Measurements from ENCODE around the gene LRIT1.

The LRIT1 gene

DNA sequence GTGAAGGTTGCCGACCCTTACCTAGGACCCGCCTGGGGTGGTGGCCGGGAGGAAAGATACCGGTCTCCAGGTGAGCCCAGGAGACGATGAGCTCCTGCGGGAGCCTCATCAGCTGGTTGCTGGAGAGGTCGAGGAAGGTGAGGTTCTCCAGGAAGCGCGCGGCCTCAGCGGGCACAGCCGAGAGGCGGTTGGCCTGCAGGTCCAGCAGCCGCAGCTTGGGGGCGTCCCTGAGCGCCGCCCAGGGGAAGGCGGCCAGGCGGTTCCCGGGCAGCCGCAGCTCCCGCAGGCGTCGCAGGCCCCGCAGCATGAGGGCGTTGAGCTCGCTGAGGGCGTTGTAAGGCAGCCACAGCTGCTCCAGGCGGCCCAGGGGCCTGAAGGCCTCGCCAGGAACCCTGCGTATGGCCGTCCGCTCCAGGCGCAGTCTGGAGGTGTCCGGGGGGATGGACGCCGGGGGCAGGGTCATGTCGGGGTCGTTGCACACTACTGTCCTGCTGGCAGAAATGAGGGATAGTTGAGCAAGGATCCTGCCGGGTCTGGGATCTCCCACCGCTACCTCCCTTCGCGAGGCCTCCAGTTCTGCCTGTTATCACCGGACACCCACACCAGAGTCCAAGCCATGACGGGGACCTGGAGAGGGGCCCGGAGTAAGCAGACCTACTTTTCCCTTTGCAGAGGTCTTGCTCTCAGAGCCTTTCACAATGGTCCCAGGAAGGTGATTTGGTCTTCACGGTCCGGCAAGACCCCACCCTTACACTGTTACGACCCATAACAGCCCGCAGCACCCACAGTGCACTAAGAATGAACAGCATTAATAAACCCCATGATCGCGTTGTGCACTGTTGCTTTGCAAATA is 3.9 kb downstream of the LRIT1 start:
- Histone ChIP-seq H3K36me3 (ENCODE audit: insufficient read depth, low read length) (no peaks in the 10 kb centered on the region), H2AFZ (ENCODE audit: low read depth, low read length) (no peak overlapping the region), H3K4me1 (ENCODE audit: insufficient read depth, low read length) (no peaks in the 10 kb centered on the region), H3K9me3 (ENCODE audit: low read length) (peaks cover 4% of the 10 kb centered on the region), H3K4me3 (ENCODE audit: low read length) (no peak overlapping the region), H3K27me3 (ENCODE audit: insufficient read depth, low read length) (no peaks in the 10 kb centered on the region)

DNA sequence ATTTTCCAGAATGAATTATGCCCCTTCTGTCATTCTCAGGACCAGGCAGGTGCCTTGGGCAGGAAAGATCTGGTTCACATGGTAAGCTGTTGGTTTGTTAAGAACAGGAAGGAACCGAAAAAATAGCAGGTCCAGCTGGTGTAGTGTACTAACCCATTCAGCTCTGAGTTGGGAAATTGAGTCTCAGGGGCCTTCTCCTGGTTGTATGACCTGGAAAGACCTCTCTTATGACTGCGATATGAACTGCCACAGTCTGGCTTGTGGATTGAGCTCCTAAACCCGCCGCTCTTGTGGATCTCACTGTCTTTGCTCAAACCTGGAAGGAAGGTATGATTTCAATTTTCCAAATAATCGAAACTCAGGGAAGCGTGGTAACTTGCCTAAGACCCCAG is 4.5 kb downstream of the LRIT1 start:
- no peak overlapping the region for H2AFZ ChIP-seq (ENCODE audit: low read depth, low read length)
- H3K27me3 ChIP-seq (ENCODE audit: insufficient read depth, low read length): no peaks in the 10 kb centered on the region

DNA sequence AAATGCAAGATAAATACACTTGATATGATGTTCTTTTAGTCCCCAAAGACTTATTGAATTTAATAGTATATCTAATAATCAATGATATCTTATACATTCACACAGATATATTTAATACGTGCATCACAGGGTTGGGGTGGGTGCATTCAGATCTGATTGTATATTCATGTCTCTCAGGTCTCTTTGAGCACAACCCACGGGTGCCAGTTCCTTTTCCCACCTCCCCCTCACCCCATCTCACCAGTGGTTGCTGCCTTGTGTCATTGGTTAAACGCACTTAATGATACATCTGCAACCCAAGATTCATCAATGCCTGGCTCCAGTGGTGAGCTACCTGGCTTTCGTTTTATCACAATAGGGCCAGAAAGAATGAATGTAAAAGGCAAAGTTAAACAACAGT is 6.2 kb downstream of the LRIT1 start:
- H3K27me3 ChIP-seq (ENCODE audit: insufficient read depth, low read length): no peaks in the 10 kb centered on the region
- H3K4me3 ChIP-seq (ENCODE audit: low read length): no peak overlapping the region
- no peaks in the 10 kb centered on the region for H3K36me3 ChIP-seq (ENCODE audit: insufficient read depth, low read length)
- peaks cover 4% of the 10 kb centered on the region for H3K9me3 ChIP-seq (ENCODE audit: low read length)
- H2AFZ ChIP-seq (ENCODE audit: low read depth, low read length): no peak overlapping the region
- H3K4me1 ChIP-seq (ENCODE audit: insufficient read depth, low read length): no peaks in the 10 kb centered on the region

More for the DNA sequence above, 4.5 kb downstream of the LRIT1 start:
- Histone ChIP-seq H3K4me1 (ENCODE audit: insufficient read depth, low read length) (no peaks in the 10 kb centered on the region), H3K4me3 (ENCODE audit: low read length) (no peak overlapping the region), H3K36me3 (ENCODE audit: insufficient read depth, low read length) (no peaks in the 10 kb centered on the region), H3K9me3 (ENCODE audit: low read length) (peaks cover 4% of the 10 kb centered on the region)

DNA sequence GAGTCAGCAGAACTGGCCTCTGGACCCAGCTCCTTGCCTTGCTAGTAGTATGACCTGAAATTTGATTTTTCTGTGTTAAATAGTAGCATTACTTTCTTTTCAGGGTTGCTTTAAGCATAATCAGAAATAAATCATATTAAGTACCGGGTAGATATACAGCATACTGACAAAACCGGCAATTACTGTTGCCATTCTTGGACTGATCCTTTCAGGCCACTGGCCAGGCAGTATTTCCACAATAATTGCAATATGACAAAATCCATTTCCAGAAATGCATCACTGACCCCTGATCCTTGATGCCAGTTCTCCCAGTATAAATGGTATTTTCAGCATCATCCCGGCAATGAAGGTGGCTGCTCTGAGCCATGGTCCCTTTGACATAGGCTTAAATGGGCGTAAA is 6.9 kb downstream of the LRIT1 start:
- Histone ChIP-seq H3K4me3 (ENCODE audit: low read length) (no peak overlapping the region), H3K4me1 (ENCODE audit: insufficient read depth, low read length) (no peaks in the 10 kb centered on the region), H3K9me3 (ENCODE audit: low read length) (peaks cover 4% of the 10 kb centered on the region), H3K36me3 (ENCODE audit: insufficient read depth, low read length) (no peaks in the 10 kb centered on the region), H3K27me3 (ENCODE audit: insufficient read depth, low read length) (no peaks in the 10 kb centered on the region), H2AFZ (ENCODE audit: low read depth, low read length) (no peak overlapping the region)

DNA sequence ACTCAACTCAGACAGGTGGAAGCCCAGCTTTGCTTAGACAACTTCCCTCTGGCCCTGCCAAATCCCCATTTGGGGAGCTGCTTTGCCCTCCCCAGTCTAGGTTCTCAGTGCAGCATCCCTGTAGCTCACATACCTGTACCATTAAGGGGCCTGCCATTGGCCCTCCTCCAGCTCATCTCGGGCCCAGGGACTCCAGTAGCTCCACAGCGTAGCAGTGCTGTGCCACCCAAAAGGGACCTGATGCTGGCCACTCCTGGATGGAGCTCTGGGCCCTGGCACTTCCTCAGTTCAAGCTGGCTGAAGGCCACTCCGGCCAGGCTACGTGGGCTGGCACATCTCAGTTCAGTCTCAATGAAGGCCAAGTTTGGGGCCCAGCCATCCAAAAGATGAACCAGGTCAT is 7.4 kb downstream of the LRIT1 start:
- Histone ChIP-seq H3K9me3 (ENCODE audit: low read length) (peaks cover 4% of the 10 kb centered on the region), H3K27me3 (ENCODE audit: insufficient read depth, low read length) (no peaks in the 10 kb centered on the region), H2AFZ (ENCODE audit: low read depth, low read length) (no peak overlapping the region), H3K36me3 (ENCODE audit: insufficient read depth, low read length) (no peaks in the 10 kb centered on the region), H3K4me1 (ENCODE audit: insufficient read depth, low read length) (no peaks in the 10 kb centered on the region), H3K4me3 (ENCODE audit: low read length) (no peak overlapping the region)

DNA sequence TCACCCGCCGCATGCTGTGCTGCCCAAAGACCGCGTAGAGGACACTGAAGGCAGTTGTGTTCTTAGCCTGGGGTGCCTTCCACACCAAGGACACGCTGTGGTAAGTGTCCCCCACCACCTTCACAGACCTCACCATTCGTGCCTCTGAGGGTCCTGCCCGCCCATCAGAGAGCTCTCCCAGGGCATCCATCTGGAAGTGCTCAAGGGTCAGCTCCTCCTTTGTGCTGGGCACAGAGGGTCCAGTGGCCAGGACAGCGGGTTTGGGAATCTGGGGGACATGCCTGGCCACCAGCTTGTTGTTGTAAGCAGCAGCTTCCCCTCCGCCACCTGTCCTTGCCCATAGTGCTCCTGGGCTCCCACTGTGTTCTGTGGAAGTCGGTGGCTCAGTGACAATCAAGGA is 9.0 kb downstream of the LRIT1 start:
- Histone ChIP-seq H3K27me3 (ENCODE audit: insufficient read depth, low read length) (no peaks in the 10 kb centered on the region), H3K4me1 (ENCODE audit: insufficient read depth, low read length) (no peaks in the 10 kb centered on the region), H3K4me3 (ENCODE audit: low read length) (no peak overlapping the region), H3K36me3 (ENCODE audit: insufficient read depth, low read length) (no peaks in the 10 kb centered on the region), H3K9me3 (ENCODE audit: low read length) (peaks cover under 1% of the 10 kb centered on the region), H2AFZ (ENCODE audit: low read depth, low read length) (no peak overlapping the region)

DNA sequence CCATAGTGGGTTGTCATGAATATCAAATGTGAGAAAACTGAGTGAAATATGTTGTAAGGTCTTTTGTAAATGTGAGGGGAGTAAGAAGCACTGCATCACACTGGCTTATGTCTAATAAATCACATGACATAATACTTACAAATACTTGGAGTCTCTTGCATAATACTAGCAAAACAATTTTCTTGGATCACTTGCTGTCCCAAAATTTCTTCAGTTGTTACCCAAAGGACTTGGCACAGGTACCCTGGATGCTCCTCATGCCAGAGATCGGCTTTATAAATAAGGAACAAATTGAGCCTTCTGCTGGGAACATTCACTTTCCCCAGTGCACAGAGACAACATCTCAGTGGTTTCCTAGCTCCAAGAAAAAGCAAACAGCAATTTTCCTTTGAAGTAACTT is 11.0 kb downstream of the LRIT1 start:
- H3K4me3 ChIP-seq (ENCODE audit: low read length): no peak overlapping the region
- H2AFZ ChIP-seq (ENCODE audit: low read depth, low read length): no peak overlapping the region
- H3K9me3 ChIP-seq (ENCODE audit: low read length): no peaks in the 10 kb centered on the region
- H3K27me3 ChIP-seq (ENCODE audit: insufficient read depth, low read length): peaks cover 3% of the 10 kb centered on the region
- no peaks in the 10 kb centered on the region for H3K36me3 ChIP-seq (ENCODE audit: insufficient read depth, low read length)
- H3K4me1 ChIP-seq (ENCODE audit: insufficient read depth, low read length): no peaks in the 10 kb centered on the region

DNA sequence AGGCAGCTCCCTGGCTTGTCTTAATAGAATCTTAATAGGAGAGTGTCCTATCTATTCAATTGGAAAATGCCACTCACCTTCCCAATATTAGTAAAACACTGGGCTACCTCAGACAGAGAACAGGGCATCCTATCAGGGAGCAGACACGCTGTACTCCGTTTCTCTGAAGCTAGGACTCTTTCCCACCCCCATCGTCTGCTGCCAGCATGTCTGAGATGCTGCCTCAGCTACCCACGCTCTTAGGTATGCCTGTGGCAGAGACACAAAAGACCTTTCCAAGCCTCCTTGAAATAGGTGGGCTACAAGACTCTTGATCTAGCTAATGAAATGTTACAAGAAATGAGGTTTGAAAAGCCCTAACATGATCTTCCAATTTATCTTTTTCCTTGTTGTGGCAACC is 13.5 kb downstream of the LRIT1 start:
- H3K36me3 ChIP-seq (ENCODE audit: insufficient read depth, low read length): no peaks in the 10 kb centered on the region
- no peak overlapping the region for H3K4me3 ChIP-seq (ENCODE audit: low read length)
- no peaks in the 10 kb centered on the region for H3K9me3 ChIP-seq (ENCODE audit: low read length)
- H2AFZ ChIP-seq (ENCODE audit: low read depth, low read length): no peak overlapping the region
- peaks cover 3% of the 10 kb centered on the region for H3K27me3 ChIP-seq (ENCODE audit: insufficient read depth, low read length)
- H3K4me1 ChIP-seq (ENCODE audit: insufficient read depth, low read length): no peaks in the 10 kb centered on the region

DNA sequence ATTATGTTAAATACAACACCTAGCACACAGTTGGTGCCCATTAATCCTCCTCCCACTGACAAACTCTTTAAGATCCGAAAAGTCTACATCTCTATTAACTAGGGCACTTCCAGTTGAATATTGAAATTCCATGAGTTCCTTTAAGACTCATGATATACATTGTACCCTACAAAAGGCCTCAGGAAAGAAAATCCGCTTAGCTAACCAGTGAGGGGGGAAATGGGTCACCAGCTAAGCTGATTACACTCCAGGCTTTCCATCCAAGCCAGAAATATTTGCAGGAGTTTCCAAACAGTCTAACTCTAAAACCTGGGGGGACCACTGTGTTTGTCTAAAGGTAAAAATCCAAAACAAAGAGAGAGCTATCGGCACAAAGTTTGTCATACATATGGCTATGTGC is 14.7 kb downstream of the LRIT1 start:
- H3K27me3 ChIP-seq (ENCODE audit: insufficient read depth, low read length): peaks cover 3% of the 10 kb centered on the region
- no peaks in the 10 kb centered on the region for H3K4me1 ChIP-seq (ENCODE audit: insufficient read depth, low read length)
- H3K4me3 ChIP-seq (ENCODE audit: low read length): no peak overlapping the region
- no peak overlapping the region for H2AFZ ChIP-seq (ENCODE audit: low read depth, low read length)
- H3K36me3 ChIP-seq (ENCODE audit: insufficient read depth, low read length): no peaks in the 10 kb centered on the region
- no peaks in the 10 kb centered on the region for H3K9me3 ChIP-seq (ENCODE audit: low read length)

DNA sequence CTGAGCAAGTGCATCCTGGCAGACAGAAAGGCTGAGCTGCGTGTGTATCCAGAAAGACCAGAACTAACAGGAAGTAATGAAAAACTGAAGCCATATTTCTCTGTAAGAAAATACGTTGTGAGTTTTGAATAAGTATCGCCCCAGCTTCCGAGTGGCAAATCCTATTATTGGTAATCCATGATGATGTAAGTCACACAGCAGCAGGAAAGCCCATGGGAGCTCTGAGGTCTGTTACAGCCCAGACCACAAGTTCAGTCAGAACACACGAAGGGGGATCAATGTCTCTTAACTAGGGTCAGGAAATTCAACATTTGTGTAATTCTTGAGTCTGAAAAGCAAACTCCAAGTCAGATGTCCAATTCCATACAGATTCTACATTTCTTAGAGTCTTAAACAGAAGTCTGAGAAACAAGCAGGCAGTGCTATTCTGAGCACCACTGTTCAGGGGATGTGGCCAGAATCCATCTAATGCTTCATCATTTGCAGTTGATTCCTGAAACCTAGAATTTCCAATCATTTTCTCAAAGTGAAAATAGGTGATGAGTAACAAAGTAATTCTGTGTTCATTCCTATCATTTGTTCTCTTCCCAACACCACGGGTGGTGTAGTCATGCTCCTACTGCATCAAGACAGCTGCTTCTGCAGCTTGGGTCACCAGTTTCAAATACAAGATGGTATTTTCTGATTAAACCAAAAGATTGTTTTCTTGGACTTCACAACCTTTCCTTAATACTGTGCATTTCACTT is 15.7 kb downstream of the LRIT1 start, which contains the start of gene LRIT2:
LRIT2 (minus strand) TSS at position 118 of the 747 bp plus-strand sequence; CDS start at position 94, 24 bp downstream.
- no peak within 1 kb of the TSS for H3K4me3 ChIP-seq (ENCODE audit: low read length)
- H3K27me3 ChIP-seq (ENCODE audit: insufficient read depth, low read length): peaks cover 3% of the 10 kb centered on the region
- no peaks in the 10 kb centered on the region for H3K9me3 ChIP-seq (ENCODE audit: low read length)
- H3K4me1 ChIP-seq (ENCODE audit: insufficient read depth, low read length): no peaks in the 10 kb centered on the region
- H3K36me3 ChIP-seq (ENCODE audit: insufficient read depth, low read length): no peaks in the 10 kb centered on the region
- no peak within 1 kb of the TSS for H2AFZ ChIP-seq (ENCODE audit: low read depth, low read length)

DNA sequence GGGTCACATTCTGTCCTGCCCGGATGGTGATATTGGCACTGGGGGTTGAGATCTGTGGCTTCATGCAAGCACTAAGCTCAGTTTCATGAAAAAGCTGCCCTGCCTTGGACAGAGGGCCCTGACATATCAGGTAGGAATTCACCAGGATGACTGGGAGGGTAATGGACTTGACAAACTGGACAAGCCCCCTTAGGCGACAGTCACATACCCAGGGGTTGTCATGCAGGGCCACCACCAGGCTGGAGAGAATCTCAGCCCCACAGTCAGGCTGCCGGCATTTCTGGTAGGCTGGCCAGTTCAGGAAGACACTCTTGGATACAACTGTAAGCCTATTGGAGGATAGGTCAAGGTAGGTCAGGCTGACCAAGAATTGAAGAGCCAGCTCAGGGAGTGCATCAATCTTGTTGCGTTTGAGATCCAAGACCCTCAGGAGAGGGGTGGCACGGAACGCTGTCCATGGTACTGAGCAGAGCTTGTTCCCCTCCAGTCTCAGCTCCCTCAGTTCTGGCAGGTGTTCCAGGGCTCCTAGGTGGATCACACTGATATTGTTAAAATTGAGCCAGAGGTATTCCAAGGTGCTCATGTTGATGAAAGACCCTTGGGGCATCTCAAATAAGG is 16.8 kb downstream of the LRIT1 start:
- no peak overlapping the region for H3K4me3 ChIP-seq (ENCODE audit: low read length)
- H3K36me3 ChIP-seq (ENCODE audit: insufficient read depth, low read length): no peaks in the 10 kb centered on the region
- no peak overlapping the region for H2AFZ ChIP-seq (ENCODE audit: low read depth, low read length)
- peaks cover 3% of the 10 kb centered on the region for H3K27me3 ChIP-seq (ENCODE audit: insufficient read depth, low read length)
- H3K4me1 ChIP-seq (ENCODE audit: insufficient read depth, low read length): no peaks in the 10 kb centered on the region
- no peaks in the 10 kb centered on the region for H3K9me3 ChIP-seq (ENCODE audit: low read length)

DNA sequence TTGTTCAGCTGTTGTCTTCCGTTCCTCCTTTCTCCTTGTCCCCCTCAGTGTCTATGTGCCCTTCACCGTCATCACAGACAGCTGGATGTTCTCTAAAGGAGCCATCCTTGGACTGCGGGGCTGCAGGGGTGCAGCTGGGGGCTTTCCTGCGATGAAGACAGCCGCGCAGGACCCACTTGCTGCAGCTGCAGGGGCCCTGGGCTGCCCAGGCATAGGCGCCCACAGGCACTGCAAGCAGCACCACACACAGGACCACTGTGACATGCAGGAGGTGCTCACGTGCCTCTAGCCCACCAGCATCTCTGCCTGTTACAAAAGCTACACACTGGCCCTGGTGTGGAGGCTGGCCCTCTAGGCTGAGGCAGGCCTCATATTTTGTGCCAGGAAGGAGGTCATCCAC is 19.4 kb downstream of the LRIT1 start:
- H3K4me1 ChIP-seq (ENCODE audit: insufficient read depth, low read length): no peaks in the 10 kb centered on the region
- H3K27me3 ChIP-seq (ENCODE audit: insufficient read depth, low read length): peaks cover 10% of the 10 kb centered on the region
- H3K4me3 ChIP-seq (ENCODE audit: low read length): no peak overlapping the region
- no peaks in the 10 kb centered on the region for H3K9me3 ChIP-seq (ENCODE audit: low read length)
- no peaks in the 10 kb centered on the region for H3K36me3 ChIP-seq (ENCODE audit: insufficient read depth, low read length)
- H2AFZ ChIP-seq (ENCODE audit: low read depth, low read length): no peak overlapping the region

DNA sequence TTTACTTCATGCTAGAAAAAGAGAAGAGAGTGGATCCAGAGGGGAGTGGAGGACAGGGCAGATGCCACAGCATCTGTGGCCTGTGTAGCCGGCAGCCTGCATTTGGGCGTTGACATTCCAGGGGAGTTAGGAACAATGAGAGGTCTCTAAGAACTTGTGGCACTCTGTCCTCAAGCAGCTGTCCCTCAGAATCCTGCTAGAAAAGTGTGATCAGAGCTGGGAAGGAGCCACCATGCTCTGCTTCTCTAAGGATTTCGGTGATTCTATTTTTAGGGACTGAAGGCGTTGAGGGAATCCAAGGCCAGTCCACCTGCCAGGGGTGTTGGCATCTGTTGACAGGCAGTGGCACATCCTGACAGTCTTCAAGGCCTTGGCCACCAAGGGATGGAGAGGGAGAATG is 23.6 kb downstream of the LRIT1 start:
- no peaks in the 10 kb centered on the region for H3K36me3 ChIP-seq (ENCODE audit: insufficient read depth, low read length)
- H2AFZ ChIP-seq (ENCODE audit: low read depth, low read length): no peak overlapping the region
- H3K9me3 ChIP-seq (ENCODE audit: low read length): no peaks in the 10 kb centered on the region
- peaks cover 8% of the 10 kb centered on the region for H3K27me3 ChIP-seq (ENCODE audit: insufficient read depth, low read length)
- no peaks in the 10 kb centered on the region for H3K4me1 ChIP-seq (ENCODE audit: insufficient read depth, low read length)
- no peak overlapping the region for H3K4me3 ChIP-seq (ENCODE audit: low read length)

Data from neuron (in vitro differentiated cells).